Measurements from ENCODE around the gene LRRC8C.
A peak's percentile ranks its signal among the peaks of the same experiment; 100 is the strongest.
"Not testable (repeated sequence)": the region's sequence is repeated elsewhere in the genome, so short reads cannot be mapped to it uniquely, and the experiment has no call there.

Gene LRRC8C

GRCh38 chr1:89632657-89633247 is at the start of gene LRRC8C:
LRRC8C (plus strand) TSS chr1:89633120; CDS start chr1:89686474, 53,354 bp downstream.
- intact Hi-C loops (cut with DNase I) = loop anchor here (2.0 to 10.0 kb wide), 2 partner anchors 130 to 362 kb away; partner anchors contain the start of gene ZNF326
- DNase-seq = peak; percentile 61 to 94 (median 89)

GRCh38 chr1:89584211-89584610 is 48.7 kb upstream of the LRRC8C start:
- intact Hi-C loops (cut with DNase I) = no loop called here
- DNase-seq = no peak

DNA sequence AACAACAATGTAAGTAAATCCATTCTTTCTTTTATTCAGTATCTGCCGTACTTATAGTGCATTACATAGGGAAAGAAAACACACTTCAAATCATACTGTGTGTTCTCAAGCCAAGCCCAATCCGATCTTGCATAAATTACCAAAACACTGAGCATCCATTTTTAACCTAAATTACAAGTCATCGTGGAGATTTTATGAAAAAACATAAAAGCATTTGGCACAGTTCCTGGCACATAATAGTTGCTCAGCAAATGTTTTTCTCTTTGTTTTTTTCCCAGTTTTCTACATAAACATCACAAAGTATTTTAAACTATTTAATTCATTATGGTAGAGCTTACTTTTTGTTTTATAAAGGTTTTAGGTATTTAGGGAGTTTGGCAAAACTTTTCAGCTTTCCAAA is 48.1 kb upstream of the LRRC8C start:
- intact Hi-C loops (cut with DNase I) = no loop called here
- DNase-seq = no peak

DNA sequence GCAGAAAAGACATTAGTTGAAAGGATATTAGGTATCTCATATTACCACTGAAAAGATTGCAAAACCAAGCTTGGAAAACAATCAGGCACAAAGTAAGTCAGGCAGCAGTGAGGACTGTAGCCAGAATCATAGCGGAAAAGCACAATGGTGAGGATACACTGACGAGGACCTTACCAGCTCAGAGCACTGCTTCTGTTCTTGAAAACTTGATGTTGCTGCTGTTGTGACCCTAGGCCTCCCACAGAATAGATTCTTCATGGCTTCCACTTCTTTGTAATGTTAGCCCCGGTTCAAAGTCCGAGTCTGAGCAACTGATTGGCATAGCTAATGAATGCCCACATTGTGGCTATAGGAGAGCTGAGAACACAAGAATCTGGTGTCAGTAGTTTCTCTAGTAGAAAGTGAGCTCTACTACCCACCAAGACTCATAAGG is 45.2 kb upstream of the LRRC8C start:
- intact Hi-C loops (cut with DNase I) = no loop called here

DNA sequence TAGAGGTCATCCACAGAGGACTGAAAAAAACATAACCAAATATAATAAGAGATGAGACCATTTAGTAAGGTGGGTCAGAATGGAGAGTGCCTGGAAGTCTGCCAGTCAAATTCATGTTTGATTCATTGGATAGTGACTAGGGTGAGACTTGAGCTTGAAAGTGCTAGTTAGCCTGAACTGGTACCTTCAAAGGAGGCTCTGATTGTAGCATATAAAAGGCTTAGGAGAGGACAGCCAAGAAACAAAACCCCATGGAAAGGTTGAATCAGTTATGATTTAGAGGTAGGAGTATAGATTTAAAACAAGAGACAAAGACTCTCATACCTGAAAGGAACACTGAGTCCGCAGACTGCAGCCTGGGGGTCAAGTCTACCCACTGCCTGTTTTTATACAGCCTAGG is 44.4 kb upstream of the LRRC8C start:
- intact Hi-C loops (cut with DNase I) = no loop called here
- DNase-seq = no peak

More for the DNA sequence above, 45.2 kb upstream of the LRRC8C start:
- DNase-seq = no peak

DNA sequence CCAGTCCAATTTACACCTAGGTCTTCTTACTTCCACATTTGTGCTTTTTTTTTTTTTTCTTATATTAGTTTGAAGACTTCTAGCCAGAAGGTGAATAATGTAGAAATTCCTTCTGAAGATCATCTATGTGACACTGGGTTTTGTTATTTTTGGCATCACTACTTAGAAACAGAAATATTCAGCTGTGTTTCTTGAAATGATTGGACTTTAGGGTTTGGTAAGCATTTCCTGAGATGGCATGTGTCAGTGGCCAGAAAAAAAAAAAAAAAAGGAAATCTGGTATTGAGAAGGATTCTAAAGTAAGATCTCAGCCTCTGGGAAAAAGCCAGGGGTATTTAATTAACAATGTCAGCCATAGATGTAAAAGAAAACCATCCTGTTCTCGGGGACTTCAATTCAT is 43.4 kb upstream of the LRRC8C start:
- DNase-seq = no peak
- intact Hi-C loops (cut with DNase I) = no loop called here

- intact Hi-C loops (cut with DNase I) = loop anchor here (10.0 kb wide), 1 partner anchor 66 kb away; the partner anchor contains the start of gene LRRC8B
Observed at GRCh38 chr1:89590341-89591080, 42.4 kb upstream of the LRRC8C start.

GRCh38 chr1:89592861-89593302 is 40.0 kb upstream of the LRRC8C start:
- intact Hi-C loops (cut with DNase I) = loop anchor here (10.0 kb wide), 1 partner anchor 68 kb away; the partner anchor contains the start of gene LRRC8B
- DNase-seq = not testable (repeated sequence)

More at GRCh38 chr1:89590341-89591080, 42.4 kb upstream of the LRRC8C start:
- DNase-seq = no peak

- DNase-seq = no peak
- intact Hi-C loops (cut with DNase I) = loop anchor here (10.0 kb wide), 1 partner anchor 69 kb away; the partner anchor contains the start of gene LRRC8B
Observed at GRCh38 chr1:89594096-89594740, 38.7 kb upstream of the LRRC8C start.

- intact Hi-C loops (cut with DNase I) = loop anchor here (5.0 to 10.0 kb wide), 2 partner anchors 72 to 114 kb away; partner anchors contain the start of gene LRRC8B
Observed at GRCh38 chr1:89596698-89597097, 36.2 kb upstream of the LRRC8C start.

DNA sequence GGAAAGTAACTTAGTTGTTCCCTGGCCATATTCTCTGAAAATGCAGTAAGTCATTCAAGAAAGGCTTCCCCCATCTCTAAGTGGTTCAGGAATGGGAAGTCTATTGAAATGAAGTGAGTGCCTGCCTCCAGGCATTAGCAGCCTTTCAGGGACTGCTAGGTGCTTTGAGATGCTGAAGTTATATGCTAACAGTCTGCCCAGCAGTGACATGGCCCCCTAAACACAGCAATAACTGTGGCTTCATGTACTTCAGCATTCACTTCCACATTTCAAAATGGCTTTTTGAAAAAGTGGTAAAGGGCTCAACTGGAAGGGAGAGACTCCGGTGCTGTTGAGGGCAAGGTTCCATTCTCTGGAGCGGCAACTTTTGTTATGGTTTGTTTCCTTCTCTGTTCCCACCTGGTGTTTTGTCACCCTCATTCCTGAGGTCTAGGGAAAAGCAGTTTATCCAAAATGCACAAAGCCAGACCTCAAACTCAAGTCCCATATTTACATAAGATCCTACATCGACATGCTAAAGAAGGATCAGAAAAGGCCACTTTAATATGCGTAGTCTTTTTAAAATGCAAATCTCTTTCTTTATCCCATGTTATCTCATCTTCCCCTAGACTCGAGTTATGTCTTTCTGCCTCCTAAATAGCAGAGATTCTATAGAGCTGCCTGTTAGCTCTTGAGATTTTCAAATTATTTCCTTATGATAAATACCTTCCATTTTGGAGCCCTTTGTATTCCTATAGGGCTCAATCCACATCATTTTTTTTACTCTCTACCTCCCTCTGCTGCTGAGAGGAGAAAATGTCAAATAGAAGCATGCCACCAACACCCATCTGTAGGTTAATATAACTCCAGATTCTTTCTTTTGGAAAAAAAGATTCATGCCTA is 34.2 kb upstream of the LRRC8C start:
- peak in 3 of 42 donors; percentile 30 to 67 (median 41) for DNase-seq
- intact Hi-C loops (cut with DNase I) = loop anchor here (5.0 to 10.0 kb wide), 2 partner anchors 74 to 116 kb away; partner anchors contain the start of gene LRRC8B

More at GRCh38 chr1:89596698-89597097, 36.2 kb upstream of the LRRC8C start:
- no peak for DNase-seq

DNA sequence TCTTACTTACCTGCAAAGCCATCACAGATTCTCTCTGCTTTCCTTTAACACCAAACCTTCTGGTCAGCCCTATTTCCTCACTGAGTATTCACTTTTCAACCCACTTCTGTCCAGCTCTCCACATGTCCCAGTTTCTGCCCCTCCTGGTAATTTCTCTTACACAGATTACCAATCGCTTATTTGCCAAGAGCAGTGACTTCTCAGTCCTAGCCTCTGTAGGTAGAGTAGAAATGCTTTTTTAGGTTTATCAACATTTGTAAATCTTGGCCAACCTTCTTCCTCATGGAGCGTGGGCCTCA is 33.6 kb upstream of the LRRC8C start:
- no peak for DNase-seq
- intact Hi-C loops (cut with DNase I) = loop anchor here (5.0 to 10.0 kb wide), 2 partner anchors 74 to 117 kb away; partner anchors contain the start of gene LRRC8B

DNA sequence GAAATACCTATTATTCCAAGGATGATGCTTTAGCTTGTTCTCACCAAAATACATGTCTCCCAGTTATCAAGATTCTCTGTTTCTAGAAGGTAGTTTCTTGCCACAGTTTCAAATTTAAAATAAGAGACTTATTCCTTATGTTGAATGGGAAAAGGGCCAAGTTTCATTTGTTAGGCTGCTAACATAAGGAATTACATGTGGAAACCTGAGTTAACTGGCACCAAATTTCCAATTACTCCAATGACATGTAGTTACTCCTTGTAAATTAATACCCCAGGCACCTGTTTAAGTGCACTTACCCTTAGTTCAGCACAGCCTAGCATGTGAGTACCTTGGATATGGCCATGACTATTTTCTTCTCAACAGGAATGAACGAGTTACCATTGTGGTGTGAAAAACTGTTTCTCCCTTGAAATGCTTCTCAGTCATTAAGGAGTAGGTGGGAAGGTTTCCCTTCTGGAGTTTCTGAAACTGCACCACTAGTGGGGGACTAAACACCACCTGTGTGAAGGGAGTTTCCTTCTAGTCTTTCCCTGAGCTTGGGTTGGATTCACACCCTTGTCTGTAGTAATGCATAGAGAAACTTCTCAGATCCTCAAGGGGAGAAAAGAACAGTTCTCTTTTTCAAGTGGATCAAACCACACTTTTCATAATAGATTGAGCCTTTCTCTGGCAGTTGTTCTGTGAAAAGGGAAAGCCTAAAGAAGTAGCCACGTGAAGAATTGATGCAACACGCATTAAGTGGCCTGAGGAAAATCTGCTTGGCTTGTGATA is 32.3 kb upstream of the LRRC8C start:
- intact Hi-C loops (cut with DNase I) = no loop called here

GRCh38 chr1:89602871-89603404 is 30.0 kb upstream of the LRRC8C start:
- intact Hi-C loops (cut with DNase I) = no loop called here
- no peak for DNase-seq

More for the DNA sequence above, 32.3 kb upstream of the LRRC8C start:
- no peak for DNase-seq

DNA sequence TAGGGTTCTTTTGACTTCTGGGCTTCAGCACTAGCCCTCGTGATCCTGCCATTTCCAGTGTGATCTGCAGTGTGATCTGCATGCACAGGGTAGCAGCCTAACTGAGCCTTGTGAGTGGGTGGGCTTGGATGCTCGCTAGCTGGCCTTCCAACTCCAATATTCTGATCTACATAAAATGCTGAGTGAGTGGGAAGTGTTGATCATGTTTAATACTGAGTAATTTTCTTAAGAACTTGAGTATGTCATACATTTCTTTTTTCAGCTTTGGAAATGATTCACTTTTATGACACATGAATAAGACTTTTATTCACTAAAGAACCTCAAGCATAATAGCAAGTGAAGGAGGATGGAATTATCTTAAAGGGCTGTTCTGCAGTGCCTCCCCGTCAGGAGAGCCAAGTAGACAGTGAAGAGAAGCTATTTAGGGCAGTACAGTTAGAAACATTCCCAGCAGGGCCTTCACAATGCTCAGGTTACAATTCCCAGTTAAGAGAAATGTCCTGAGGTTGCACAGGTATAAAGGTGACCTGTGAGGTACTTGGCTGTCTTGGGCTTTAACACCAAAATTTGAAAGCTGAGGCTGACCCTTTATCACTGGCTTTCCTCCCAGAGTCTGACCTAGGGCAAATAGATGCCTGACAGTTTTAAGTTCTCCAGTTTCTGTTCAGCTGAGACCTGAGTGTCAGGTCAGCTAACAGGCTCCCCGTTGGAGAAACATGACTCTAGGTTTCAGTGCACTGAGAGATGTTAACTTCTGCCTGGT is 29.1 kb upstream of the LRRC8C start:
- peak in 3 of 42 donors; percentile 23 to 51 (median 34) for DNase-seq
- intact Hi-C loops (cut with DNase I) = no loop called here

DNA sequence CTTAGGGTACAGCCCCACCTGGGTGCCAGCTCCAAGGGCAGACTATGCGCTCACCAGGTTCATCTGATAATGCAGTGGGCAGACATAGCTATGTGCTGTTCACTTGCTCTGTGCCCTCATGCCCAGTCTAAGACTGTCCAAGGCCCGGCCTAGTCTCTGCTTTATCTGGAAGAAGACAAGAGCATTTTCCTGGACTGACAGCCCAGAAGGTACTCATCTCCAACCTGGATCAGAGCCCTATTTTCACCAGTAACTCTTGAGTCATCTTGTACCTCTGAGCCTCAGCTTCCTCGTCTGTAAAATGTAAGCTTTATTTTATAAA is 28.5 kb upstream of the LRRC8C start:
- no peak for DNase-seq
- intact Hi-C loops (cut with DNase I) = no loop called here

GRCh38 chr1:89605692-89606091 is 27.2 kb upstream of the LRRC8C start:
- DNase-seq = no peak
- intact Hi-C loops (cut with DNase I) = no loop called here
